GM10266 (cell line): ENCODE data around the gene RNF123.

Experiments used
- DNase-seq: peaks from one replicate; pipeline ENCODE4 v3.0.0; 2012; ENCODE audit errors: extremely low spot score
- TF ChIP-seq, protein P1 (sequence below): IDR thresholded peaks from 2 replicates; pipeline ENCODE4 v1.5.1; 2012; ENCODE audit warnings: mild to moderate bottlenecking, low read depth; ENCODE audit not compliant: control insufficient read depth, insufficient read depth; ENCODE audit errors: missing control alignments

Gene RNF123

DNA sequence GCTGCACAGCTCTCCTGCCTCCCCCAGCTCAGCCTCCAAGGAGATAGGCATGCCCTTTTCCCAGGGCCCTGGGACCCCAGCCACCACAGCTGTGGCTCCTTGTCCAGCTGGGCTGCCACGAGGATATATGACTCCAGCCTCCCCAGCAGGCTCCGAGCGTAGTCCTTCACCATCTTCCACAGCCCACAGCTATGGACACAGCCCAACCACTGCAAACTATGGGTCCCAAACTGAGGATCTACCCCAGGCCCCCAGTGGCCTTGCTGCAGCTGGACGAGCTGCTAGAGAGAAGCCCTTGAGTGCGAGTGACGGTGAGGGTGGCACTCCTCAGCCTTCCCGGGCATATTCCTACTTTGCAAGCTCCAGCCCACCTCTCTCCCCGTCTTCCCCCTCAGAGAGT lies 35.7 kb upstream of the RNF123 start:
- TF ChIP-seq, protein P1, sequence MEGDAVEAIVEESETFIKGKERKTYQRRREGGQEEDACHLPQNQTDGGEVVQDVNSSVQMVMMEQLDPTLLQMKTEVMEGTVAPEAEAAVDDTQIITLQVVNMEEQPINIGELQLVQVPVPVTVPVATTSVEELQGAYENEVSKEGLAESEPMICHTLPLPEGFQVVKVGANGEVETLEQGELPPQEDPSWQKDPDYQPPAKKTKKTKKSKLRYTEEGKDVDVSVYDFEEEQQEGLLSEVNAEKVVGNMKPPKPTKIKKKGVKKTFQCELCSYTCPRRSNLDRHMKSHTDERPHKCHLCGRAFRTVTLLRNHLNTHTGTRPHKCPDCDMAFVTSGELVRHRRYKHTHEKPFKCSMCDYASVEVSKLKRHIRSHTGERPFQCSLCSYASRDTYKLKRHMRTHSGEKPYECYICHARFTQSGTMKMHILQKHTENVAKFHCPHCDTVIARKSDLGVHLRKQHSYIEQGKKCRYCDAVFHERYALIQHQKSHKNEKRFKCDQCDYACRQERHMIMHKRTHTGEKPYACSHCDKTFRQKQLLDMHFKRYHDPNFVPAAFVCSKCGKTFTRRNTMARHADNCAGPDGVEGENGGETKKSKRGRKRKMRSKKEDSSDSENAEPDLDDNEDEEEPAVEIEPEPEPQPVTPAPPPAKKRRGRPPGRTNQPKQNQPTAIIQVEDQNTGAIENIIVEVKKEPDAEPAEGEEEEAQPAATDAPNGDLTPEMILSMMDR = no peak
- no peak for DNase-seq

DNA sequence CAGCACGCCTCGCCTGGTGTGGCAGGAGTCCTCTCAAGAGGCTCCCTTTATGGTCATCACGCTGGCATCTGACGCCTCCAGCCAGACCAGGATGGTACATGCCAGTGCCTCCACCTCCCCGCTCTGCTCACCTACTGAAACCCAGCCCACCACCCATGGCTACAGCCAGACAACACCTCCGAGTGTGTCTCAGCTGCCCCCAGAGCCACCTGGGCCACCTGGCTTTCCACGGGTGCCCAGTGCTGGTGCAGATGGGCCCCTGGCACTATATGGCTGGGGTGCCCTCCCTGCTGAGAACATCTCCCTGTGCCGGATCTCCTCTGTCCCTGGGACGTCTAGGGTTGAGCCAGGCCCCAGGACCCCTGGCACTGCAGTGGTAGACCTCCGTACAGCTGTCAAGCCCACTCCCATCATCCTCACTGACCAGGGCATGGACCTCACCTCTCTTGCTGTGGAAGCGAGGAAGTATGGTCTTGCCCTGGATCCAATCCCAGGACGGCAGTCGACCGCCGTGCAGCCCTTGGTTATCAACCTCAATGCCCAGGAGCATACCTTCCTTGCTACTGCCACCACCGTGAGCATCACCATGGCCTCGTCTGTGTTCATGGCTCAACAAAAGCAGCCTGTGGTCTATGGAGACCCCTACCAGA lies 35.1 kb upstream of the RNF123 start:
- TF ChIP-seq, protein P1 = no peak

DNA sequence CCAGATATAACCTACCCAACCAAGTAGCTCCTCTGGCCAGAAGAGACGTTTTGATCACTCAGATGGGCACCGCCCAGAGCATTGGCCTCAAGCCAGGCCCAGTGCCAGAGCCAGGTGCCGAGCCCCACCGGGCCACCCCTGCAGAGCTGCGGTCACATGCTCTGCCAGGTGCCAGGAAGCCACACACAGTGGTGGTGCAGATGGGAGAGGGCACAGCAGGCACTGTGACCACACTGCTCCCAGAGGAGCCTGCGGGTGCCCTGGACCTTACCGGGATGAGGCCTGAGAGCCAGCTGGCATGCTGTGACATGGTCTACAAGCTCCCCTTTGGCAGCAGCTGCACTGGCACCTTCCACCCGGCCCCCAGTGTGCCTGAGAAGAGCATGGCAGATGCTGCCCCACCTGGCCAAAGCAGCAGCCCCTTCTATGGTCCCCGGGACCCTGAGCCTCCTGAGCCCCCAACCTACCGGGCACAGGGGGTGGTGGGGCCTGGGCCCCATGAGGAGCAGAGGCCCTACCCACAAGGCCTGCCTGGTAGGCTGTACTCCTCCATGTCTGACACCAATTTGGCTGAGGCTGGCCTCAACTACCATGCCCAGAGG lies 34.3 kb upstream of the RNF123 start:
- DNase-seq = no peak
- TF ChIP-seq, protein P1 = no peak

More for the DNA sequence above, 35.1 kb upstream of the RNF123 start:
- DNase-seq = no peak

DNA sequence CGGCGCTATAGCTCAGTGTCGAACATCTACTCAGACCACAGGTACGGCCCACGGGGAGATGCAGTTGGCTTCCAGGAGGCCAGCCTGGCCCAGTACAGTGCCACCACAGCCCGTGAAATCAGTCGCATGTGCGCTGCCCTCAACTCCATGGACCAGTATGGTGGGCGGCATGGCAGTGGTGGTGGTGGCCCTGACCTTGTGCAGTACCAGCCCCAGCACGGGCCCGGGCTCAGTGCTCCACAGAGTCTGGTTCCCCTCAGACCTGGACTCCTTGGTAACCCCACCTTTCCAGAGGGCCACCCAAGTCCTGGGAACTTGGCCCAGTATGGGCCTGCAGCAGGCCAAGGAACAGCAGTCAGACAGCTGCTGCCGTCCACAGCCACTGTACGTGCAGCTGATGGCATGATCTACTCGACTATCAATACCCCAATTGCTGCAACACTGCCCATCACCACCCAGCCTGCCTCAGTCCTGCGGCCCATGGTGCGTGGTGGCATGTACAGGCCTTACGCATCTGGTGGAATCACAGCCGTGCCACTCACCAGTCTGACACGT lies 33.5 kb upstream of the RNF123 start:
- no peak for DNase-seq
- TF ChIP-seq, protein P1 = no peak

DNA sequence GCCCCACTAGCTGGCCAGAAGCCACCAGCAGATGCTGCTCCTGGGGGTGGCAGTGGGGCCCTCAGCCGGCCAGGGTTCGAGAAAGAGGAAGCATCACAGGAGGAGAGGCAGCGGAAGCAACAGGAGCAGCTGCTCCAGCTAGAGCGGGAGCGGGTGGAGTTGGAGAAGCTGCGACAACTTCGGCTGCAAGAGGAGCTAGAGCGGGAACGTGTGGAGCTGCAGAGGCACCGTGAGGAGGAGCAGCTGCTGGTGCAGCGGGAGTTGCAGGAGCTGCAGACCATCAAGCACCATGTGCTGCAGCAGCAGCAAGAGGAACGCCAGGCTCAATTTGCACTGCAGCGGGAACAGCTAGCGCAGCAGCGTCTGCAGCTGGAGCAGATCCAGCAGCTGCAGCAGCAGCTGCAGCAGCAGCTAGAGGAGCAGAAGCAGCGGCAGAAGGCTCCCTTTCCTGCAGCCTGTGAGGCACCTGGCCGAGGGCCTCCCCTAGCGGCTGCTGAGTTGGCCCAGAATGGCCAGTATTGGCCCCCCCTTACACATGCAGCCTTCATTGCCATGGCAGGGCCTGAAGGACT lies 32.7 kb upstream of the RNF123 start:
- DNase-seq = no peak

DNA sequence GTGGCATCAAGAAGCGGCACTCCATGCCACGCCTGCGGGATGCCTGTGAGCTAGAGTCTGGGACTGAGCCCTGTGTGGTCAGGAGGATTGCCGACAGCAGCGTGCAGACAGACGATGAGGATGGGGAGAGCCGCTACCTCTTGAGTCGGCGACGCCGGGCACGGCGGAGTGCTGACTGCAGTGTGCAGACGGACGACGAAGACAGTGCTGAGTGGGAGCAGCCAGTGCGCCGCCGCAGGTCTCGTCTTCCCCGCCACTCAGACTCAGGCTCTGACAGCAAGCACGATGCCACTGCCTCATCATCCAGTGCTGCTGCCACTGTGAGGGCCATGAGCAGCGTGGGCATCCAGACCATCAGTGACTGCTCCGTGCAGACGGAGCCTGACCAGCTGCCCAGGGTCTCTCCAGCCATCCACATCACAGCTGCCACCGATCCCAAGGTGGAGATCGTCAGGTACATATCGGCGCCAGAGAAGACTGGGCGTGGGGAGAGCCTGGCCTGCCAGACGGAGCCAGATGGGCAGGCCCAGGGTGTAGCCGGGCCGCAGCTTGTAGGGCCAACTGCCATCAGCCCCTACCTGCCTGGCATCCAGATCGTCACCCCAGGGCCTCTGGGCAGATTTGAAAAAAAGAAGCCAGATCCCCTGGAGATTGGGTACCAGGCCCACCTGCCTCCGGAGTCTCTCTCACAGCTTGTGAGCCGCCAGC lies 32.0 kb upstream of the RNF123 start:
- TF ChIP-seq, protein P1 = no peak

More for the DNA sequence above, 32.7 kb upstream of the RNF123 start:
- TF ChIP-seq, protein P1 = no peak

DNA sequence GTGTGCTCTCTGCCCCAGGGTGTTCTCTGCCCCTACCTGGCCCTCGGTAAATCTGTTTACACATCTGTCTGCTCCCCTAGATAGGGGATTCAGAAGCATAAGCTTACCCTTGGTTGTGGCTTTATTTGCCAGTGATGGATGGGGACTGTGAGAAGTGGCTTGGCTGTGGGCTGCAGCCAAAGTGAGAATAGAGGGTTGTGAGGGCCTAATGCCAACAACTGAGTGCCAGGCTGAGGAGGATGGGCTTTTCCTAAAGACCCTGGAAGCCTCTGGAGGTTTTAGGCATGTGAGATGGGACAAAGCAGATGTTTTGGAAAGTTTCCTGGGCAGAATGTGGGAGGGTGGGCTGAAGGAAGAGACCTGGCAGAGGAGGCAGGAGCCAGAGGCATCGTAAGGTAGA lies 30.6 kb upstream of the RNF123 start:
- TF ChIP-seq, protein P1 = no peak
- DNase-seq = no peak

More for the DNA sequence above, 32.0 kb upstream of the RNF123 start:
- DNase-seq = no peak
